Activated CD4-positive, alpha-beta T cell treated with anti-CD3 and anti-CD28 coated beads, Interleukin-2, amount 50 U/mL, for 24 hours (primary cell): Measurements from ENCODE around the gene DMD.
"Not testable (repeated sequence)": the region's sequence is repeated elsewhere in the genome, so short reads cannot be mapped to it uniquely, and the experiment has no call there.

Experiments
- DNase-seq, 2 donors: peaks; one replicate each; pipeline ENCODE4 v3.0.0-alpha.2; 2020; ENCODE audit warnings: low read depth in 1 of 2, low spot score in 1 of 2

DMD gene

GRCh38 chrX:31633349-31633748 lies 1578.0 kb downstream of the DMD start:
- DNase-seq = no peak

GRCh38 chrX:31629195-31629594 lies 1582.2 kb downstream of the DMD start:
- no peak for DNase-seq

GRCh38 chrX:31609130-31609529 lies 1602.2 kb downstream of the DMD start:
- DNase-seq = no peak

- no peak for DNase-seq
These were observed 1602.7 kb downstream of the DMD start for GRCh38 chrX:31608638-31609037.

- DNase-seq = no peak
These were observed 1604.6 kb downstream of the DMD start for GRCh38 chrX:31606771-31607170.

GRCh38 chrX:31604629-31605221 lies 1606.6 kb downstream of the DMD start:
- DNase-seq = no peak

GRCh38 chrX:31603411-31604120 lies 1607.8 kb downstream of the DMD start:
- no peak for DNase-seq

GRCh38 chrX:31600823-31601222 lies 1610.5 kb downstream of the DMD start:
- no peak for DNase-seq

GRCh38 chrX:31593353-31593752 lies 1618.0 kb downstream of the DMD start:
- no peak for DNase-seq

GRCh38 chrX:31591355-31591754 lies 1620.0 kb downstream of the DMD start:
- DNase-seq = no peak

- no peak for DNase-seq
These were observed 1620.7 kb downstream of the DMD start for GRCh38 chrX:31590581-31591114.

- DNase-seq = no peak
These were observed 1621.8 kb downstream of the DMD start for GRCh38 chrX:31589503-31589902.

- DNase-seq = no peak
These were observed 1623.0 kb downstream of the DMD start for GRCh38 chrX:31588355-31588754.

- DNase-seq = not testable (repeated sequence)
These were observed 1627.5 kb downstream of the DMD start for GRCh38 chrX:31583892-31584291.

- no peak for DNase-seq
These were observed 1630.6 kb downstream of the DMD start for GRCh38 chrX:31580726-31581125.

GRCh38 chrX:31580227-31580626 lies 1631.1 kb downstream of the DMD start:
- no peak for DNase-seq

- no peak for DNase-seq
These were observed 1639.0 kb downstream of the DMD start for GRCh38 chrX:31572360-31572759.

GRCh38 chrX:31570658-31571057 lies 1640.7 kb downstream of the DMD start:
- no peak for DNase-seq

GRCh38 chrX:31563792-31564191 lies 1647.6 kb downstream of the DMD start:
- DNase-seq = no peak

GRCh38 chrX:31555506-31555905 lies 1655.8 kb downstream of the DMD start:
- DNase-seq = no peak

- DNase-seq = no peak
These were observed 1659.4 kb downstream of the DMD start for GRCh38 chrX:31551913-31552312.

- no peak for DNase-seq
These were observed 1661.2 kb downstream of the DMD start for GRCh38 chrX:31550158-31550557.

- no peak for DNase-seq
These were observed 1663.5 kb downstream of the DMD start for GRCh38 chrX:31547816-31548215.
